Lower leg skin (tissue), 3 donors: ENCODE results near the gene SLC26A2.

Experiments
- POLR2A ChIP-seq, 2 donors: fragments of 450-650 bp; IDR thresholded peaks; one replicate each; pipeline ENCODE4 v1.6.1; 2016 to 2017; ENCODE audit warnings: antibody characterized with exemption in 2 of 2, mild to moderate bottlenecking in 1 of 2, moderate library complexity in 1 of 2
- TF ChIP-seq, protein P1 (sequence below), 3 donors: fragments of 450-650 bp; IDR thresholded peaks; one replicate each; pipeline ENCODE4 v1.5.1; 2016; ENCODE audit warnings: antibody characterized with exemption in 3 of 3, mild to moderate bottlenecking in 3 of 3, moderate library complexity in 2 of 3

GRCh38 chr5:149931992-149932436, 28.5 kb upstream of the SLC26A2 start:
- TF ChIP-seq, protein P1, sequence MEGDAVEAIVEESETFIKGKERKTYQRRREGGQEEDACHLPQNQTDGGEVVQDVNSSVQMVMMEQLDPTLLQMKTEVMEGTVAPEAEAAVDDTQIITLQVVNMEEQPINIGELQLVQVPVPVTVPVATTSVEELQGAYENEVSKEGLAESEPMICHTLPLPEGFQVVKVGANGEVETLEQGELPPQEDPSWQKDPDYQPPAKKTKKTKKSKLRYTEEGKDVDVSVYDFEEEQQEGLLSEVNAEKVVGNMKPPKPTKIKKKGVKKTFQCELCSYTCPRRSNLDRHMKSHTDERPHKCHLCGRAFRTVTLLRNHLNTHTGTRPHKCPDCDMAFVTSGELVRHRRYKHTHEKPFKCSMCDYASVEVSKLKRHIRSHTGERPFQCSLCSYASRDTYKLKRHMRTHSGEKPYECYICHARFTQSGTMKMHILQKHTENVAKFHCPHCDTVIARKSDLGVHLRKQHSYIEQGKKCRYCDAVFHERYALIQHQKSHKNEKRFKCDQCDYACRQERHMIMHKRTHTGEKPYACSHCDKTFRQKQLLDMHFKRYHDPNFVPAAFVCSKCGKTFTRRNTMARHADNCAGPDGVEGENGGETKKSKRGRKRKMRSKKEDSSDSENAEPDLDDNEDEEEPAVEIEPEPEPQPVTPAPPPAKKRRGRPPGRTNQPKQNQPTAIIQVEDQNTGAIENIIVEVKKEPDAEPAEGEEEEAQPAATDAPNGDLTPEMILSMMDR (IDR thresholded peaks at IDR 0.05), result no peak
- TF ChIP-seq POLR2A (IDR thresholded peaks at IDR 0.05), result no peak
